GM12801 (cell line): Measurements from ENCODE around the gene PHLPP1.

Experiments
- CTCF ChIP-seq: IDR thresholded peaks from one replicate; pipeline ENCODE4 v1.5.1; 2011; ENCODE audit warnings: control low read depth; ENCODE audit not compliant: insufficient read length; ENCODE audit errors: extremely low read depth

The PHLPP1 gene

DNA sequence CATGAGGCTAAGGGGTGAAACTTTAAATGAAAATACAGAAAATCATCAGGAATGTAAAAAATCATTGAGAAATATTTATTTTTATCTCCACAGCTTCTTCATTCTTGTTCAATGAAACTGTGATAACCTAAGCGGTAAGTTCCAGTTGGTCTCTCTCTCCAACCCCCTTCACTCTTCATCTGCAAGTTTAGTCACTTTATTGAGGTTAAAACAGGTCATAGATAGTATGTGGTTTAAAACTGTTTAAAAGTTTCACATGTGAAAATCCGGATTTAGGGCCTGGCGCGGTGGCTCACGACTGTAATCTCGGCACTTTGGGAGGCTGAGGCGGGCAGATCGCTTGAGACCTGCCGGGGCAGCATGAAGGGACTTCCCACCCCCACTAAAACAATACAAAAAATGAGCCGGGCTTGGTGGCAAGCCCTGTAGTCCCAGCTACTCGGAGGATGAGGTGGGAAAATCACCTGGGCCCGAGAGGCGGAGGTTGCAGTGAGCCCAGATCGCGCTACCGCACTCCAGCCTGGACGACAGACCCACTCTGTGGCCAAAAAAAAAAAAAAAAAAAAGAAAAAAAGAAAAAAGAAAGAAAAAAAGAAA, 1.6 kb upstream of the PHLPP1 start:
- no peak for TF ChIP-seq CTCF

GRCh38 chr18:62714671-62715435, 488 bp upstream of the PHLPP1 start:
- TF ChIP-seq CTCF, result no peak

GRCh38 chr18:62715759-62716615, 646 bp downstream of the PHLPP1 start:
- TF ChIP-seq CTCF, result no peak

- TF ChIP-seq CTCF, result no peak
Measured at GRCh38 chr18:62716619-62717168, 1.4 kb downstream of the PHLPP1 start.

DNA sequence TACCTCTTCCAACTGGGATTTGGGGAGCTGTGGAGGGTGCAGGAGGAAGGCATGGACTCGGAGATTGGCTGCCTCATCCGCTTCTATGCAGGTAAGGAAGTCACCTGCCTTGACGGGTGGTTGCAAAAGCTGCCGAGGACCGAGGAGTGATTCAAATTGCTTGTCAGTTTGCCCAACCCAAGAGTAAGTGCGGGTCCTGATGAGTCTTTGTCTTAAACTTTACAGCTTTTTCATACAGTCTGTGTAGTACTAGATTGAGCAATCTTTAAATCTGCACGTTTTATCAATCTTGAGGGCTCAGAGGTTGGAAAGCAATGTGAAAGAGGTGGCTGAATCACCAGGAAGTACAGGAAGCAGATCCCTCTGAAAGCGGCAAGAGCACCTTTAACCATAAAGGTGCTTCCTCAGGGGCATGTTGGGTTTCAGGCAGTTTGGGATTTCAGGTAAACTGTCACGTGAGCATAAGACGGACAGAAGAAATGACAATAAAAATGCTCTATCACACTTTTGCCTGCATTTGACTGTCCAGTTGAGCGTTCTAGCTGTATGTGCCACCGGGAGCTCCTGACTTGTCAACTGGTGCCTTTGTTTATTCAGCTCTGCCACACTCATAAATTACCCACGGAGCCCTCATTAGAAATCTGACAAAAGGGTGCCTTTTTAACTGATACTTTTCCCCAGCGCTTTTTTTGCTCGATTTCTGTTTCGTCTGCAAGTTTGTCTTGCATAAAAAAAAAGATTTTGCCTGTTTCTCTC, 2.0 kb downstream of the PHLPP1 start:
- no peak for TF ChIP-seq CTCF

DNA sequence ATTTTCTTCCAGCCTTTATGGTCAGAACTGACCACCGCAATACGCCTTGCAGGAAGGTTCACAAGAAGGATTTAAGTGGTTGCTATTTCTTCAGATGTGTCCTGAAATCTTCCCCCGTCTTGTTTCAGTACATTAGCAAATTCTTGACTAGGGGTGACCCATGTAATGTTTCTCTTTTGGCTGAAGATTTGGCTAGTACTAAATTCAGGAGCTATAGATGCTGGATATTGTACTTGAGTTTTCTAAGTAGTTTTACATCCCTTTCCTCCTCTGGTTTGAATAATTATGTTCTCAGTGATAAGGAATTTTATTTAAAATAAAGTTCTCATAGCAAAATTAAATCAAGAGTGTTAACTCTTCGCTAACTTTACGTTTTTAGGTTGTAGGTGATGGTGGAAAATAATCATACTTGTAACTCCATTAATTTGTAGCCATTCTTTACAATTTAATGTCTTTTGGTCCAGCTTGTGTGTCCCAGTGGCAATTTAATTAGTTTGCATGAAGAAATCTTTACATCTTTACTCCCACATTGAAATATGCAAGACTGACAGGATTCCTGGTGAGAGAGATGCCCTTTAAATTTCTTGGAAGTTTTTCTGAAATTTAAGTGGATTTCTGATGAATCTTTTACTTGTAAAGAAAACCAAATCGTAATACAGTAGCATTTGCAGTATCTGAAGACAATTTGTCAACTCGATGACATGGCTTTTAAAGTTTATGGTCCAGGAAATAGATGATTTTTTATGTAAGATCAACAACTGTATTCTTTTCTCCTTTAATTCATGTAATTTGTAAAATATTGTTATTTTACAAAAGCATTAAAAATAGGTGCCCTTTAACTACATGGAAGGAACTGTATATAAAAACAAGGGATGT, 2.8 kb downstream of the PHLPP1 start:
- no peak for TF ChIP-seq CTCF
